HAP-1 (cell line): ENCODE measurements around the gene MAN2A1.

Experiments used
- DNase-seq, 2 experiments: peaks; one replicate each; pipeline ENCODE4 v3.0.0-alpha.2; 2016 to 2020; ENCODE audit warnings: low spot score in 2 of 2
- H3K27me3 ChIP-seq: fragments of 250-450 bp; sonication (Bioruptor Pico); 2 replicates; pipeline ENCODE4 v1.5.1; 2020; ENCODE audit warnings: low read depth, mild to moderate bottlenecking, moderate library complexity
- H3K36me3 ChIP-seq: fragments of 250-450 bp; sonication (Bioruptor Pico); replicated peaks from 2 replicates; pipeline ENCODE4 v1.5.1; 2020; ENCODE audit warnings: mild to moderate bottlenecking
- H3K4me1 ChIP-seq: fragments of 250-450 bp; sonication (Bioruptor Pico); 2 replicates; pipeline ENCODE4 v1.5.1; 2020; ENCODE audit warnings: mild to moderate bottlenecking
- H3K4me3 ChIP-seq: fragments of 250-450 bp; sonication (Bioruptor Pico); 2 replicates; pipeline ENCODE4 v1.5.1; 2020; ENCODE audit warnings: mild to moderate bottlenecking, moderate library complexity
- H3K9me3 ChIP-seq: fragments of 250-450 bp; sonication (Bioruptor Pico); 2 replicates; pipeline ENCODE4 v1.5.1; 2020; ENCODE audit warnings: mild to moderate bottlenecking, moderate library complexity
- in situ Hi-C: fragments of 300-500 bp; cut with MboI; formaldehyde crosslinking; loops from 3 replicates; pipeline ENCODE4 v1.14.3; 2020; ENCODE audit warnings: low sequenced_read_pairs, inconsistent platforms, mixed read lengths

The MAN2A1 gene

GRCh38 chr5:109837231-109837861 lies 147.6 kb downstream of the MAN2A1 start:
- DNase-seq: no peak
- Histone ChIP-seq H3K9me3 (no peaks in the 10 kb centered on the region), H3K27me3 (no peaks in the 10 kb centered on the region), H3K4me1 (no peaks in the 10 kb centered on the region), H3K36me3 (no peaks in the 10 kb centered on the region; the same call in none of the 2 replicates), H3K4me3 (no peak overlapping the region)
- in situ Hi-C loops: no loop called here

GRCh38 chr5:109838157-109838556 lies 148.4 kb downstream of the MAN2A1 start:
- H3K4me1 ChIP-seq: no peaks in the 10 kb centered on the region
- no peak for DNase-seq
- no peaks in the 10 kb centered on the region; the same call in none of the 2 replicates for H3K36me3 ChIP-seq
- H3K4me3 ChIP-seq: no peak overlapping the region
- no peaks in the 10 kb centered on the region for H3K9me3 ChIP-seq
- no peaks in the 10 kb centered on the region for H3K27me3 ChIP-seq
- in situ Hi-C loops: no loop called here

GRCh38 chr5:109844148-109844547 lies 154.4 kb downstream of the MAN2A1 start:
- Histone ChIP-seq H3K4me1 (no peaks in the 10 kb centered on the region), H3K27me3 (no peaks in the 10 kb centered on the region), H3K36me3 (peaks cover 10% of the 10 kb centered on the region), H3K4me3 (no peak overlapping the region), H3K9me3 (no peaks in the 10 kb centered on the region)
- in situ Hi-C loops: no loop called here
- DNase-seq: no peak

- Histone ChIP-seq H3K9me3 (no peaks in the 10 kb centered on the region), H3K4me3 (no peak overlapping the region), H3K36me3 (peaks cover 10% of the 10 kb centered on the region), H3K27me3 (no peaks in the 10 kb centered on the region), H3K4me1 (no peaks in the 10 kb centered on the region)
- in situ Hi-C loops: no loop called here
- DNase-seq: no peak
Observed at GRCh38 chr5:109844695-109845094, 155.0 kb downstream of the MAN2A1 start.

GRCh38 chr5:109848130-109848529 lies 158.4 kb downstream of the MAN2A1 start:
- Histone ChIP-seq H3K27me3 (no peaks in the 10 kb centered on the region), H3K4me1 (no peaks in the 10 kb centered on the region), H3K9me3 (no peaks in the 10 kb centered on the region), H3K36me3 (peaks cover 10% of the 10 kb centered on the region), H3K4me3 (no peak overlapping the region)
- in situ Hi-C loops: no loop called here
- no peak for DNase-seq

- DNase-seq: no peak
- H3K36me3 ChIP-seq: peaks cover 10% of the 10 kb centered on the region
- no peaks in the 10 kb centered on the region for H3K9me3 ChIP-seq
- H3K4me3 ChIP-seq: no peak overlapping the region
- in situ Hi-C loops: no loop called here
- H3K4me1 ChIP-seq: no peaks in the 10 kb centered on the region
- no peaks in the 10 kb centered on the region for H3K27me3 ChIP-seq
Observed at GRCh38 chr5:109849478-109850088, 159.9 kb downstream of the MAN2A1 start.

- peaks cover 9% of the 10 kb centered on the region for H3K36me3 ChIP-seq
- DNase-seq: no peak
- no peaks in the 10 kb centered on the region for H3K27me3 ChIP-seq
- H3K4me3 ChIP-seq: no peak overlapping the region
- no peaks in the 10 kb centered on the region for H3K4me1 ChIP-seq
- in situ Hi-C loops: no loop called here
- H3K9me3 ChIP-seq: no peaks in the 10 kb centered on the region
Observed at GRCh38 chr5:109852371-109853155, 162.8 kb downstream of the MAN2A1 start.

- Histone ChIP-seq H3K27me3 (no peaks in the 10 kb centered on the region), H3K36me3 (peaks cover 12% of the 10 kb centered on the region), H3K4me1 (no peaks in the 10 kb centered on the region), H3K9me3 (no peaks in the 10 kb centered on the region), H3K4me3 (no peak overlapping the region)
- no peak for DNase-seq
- in situ Hi-C loops: no loop called here
Observed at GRCh38 chr5:109853377-109853776, 163.7 kb downstream of the MAN2A1 start.

GRCh38 chr5:109855056-109855455 lies 165.3 kb downstream of the MAN2A1 start:
- in situ Hi-C loops: no loop called here
- Histone ChIP-seq H3K4me3 (no peak overlapping the region), H3K9me3 (no peaks in the 10 kb centered on the region), H3K4me1 (no peaks in the 10 kb centered on the region), H3K27me3 (no peaks in the 10 kb centered on the region), H3K36me3 (peaks cover 13% of the 10 kb centered on the region)
- DNase-seq: no peak

- H3K4me3 ChIP-seq: no peak overlapping the region
- H3K9me3 ChIP-seq: no peaks in the 10 kb centered on the region
- DNase-seq: no peak
- H3K4me1 ChIP-seq: no peaks in the 10 kb centered on the region
- H3K36me3 ChIP-seq: peaks cover 13% of the 10 kb centered on the region
- in situ Hi-C loops: no loop called here
- H3K27me3 ChIP-seq: no peaks in the 10 kb centered on the region
Observed at GRCh38 chr5:109857405-109858031, 167.8 kb downstream of the MAN2A1 start.

GRCh38 chr5:109859537-109859936 lies 169.8 kb downstream of the MAN2A1 start:
- no peaks in the 10 kb centered on the region for H3K4me1 ChIP-seq
- in situ Hi-C loops: no loop called here
- DNase-seq: no peak
- H3K9me3 ChIP-seq: no peaks in the 10 kb centered on the region
- peaks cover 17% of the 10 kb centered on the region for H3K36me3 ChIP-seq
- H3K27me3 ChIP-seq: no peaks in the 10 kb centered on the region
- no peak overlapping the region for H3K4me3 ChIP-seq

GRCh38 chr5:109862301-109862700 lies 172.6 kb downstream of the MAN2A1 start:
- in situ Hi-C loops: no loop called here
- no peak for DNase-seq
- Histone ChIP-seq H3K4me3 (no peak overlapping the region), H3K36me3 (peaks cover 16% of the 10 kb centered on the region), H3K27me3 (no peaks in the 10 kb centered on the region), H3K9me3 (no peaks in the 10 kb centered on the region), H3K4me1 (no peaks in the 10 kb centered on the region; the same call in 1 of the 2 replicates)

- Histone ChIP-seq H3K36me3 (peaks cover 10% of the 10 kb centered on the region), H3K4me1 (no peaks in the 10 kb centered on the region; the same call in 1 of the 2 replicates), H3K27me3 (no peaks in the 10 kb centered on the region), H3K4me3 (no peak overlapping the region), H3K9me3 (no peaks in the 10 kb centered on the region)
- in situ Hi-C loops: no loop called here
- no peak for DNase-seq
Observed at GRCh38 chr5:109863752-109864151, 174.0 kb downstream of the MAN2A1 start.

GRCh38 chr5:109865637-109866036 lies 175.9 kb downstream of the MAN2A1 start:
- no peaks in the 10 kb centered on the region; the same call in 1 of the 2 replicates for H3K4me1 ChIP-seq
- H3K27me3 ChIP-seq: no peaks in the 10 kb centered on the region
- DNase-seq: peak; percentile 36 to 40
- no peak overlapping the region for H3K4me3 ChIP-seq
- no peaks in the 10 kb centered on the region for H3K9me3 ChIP-seq
- in situ Hi-C loops: no loop called here
- peaks cover 10% of the 10 kb centered on the region for H3K36me3 ChIP-seq
